Muscle of leg (tissue), 11 donors: ENCODE data around the gene OR6X1. TPM values are rescaled to one million over a fixed set of nuclear protein-coding genes. Genes with fewer than 3 reads are reported as not detected.

Source experiments
- DNase-seq: peaks from one replicate; pipeline ENCODE4 v3.0.0; 2013
- H3K27ac ChIP-seq: one replicate; pipeline ENCODE4 v1.5.1; 2013; ENCODE audit warnings: mild to moderate bottlenecking, low read length, control low read depth
- H3K27me3 ChIP-seq: one replicate; pipeline ENCODE4 v1.6.1; 2013; ENCODE audit warnings: low read length; ENCODE audit not compliant: control insufficient read depth, insufficient read depth
- H3K36me3 ChIP-seq: one replicate; pipeline ENCODE4 v1.6.1; 2013; ENCODE audit warnings: low read length; ENCODE audit not compliant: control insufficient read depth, insufficient read depth
- H3K4me1 ChIP-seq: one replicate; pipeline ENCODE4 v1.6.1; 2013; ENCODE audit warnings: low read length; ENCODE audit not compliant: control insufficient read depth, insufficient read depth
- H3K4me3 ChIP-seq: one replicate; pipeline ENCODE4 v1.5.1; 2013; ENCODE audit warnings: low read length, control low read depth
- H3K9me3 ChIP-seq: replicated peaks from 2 replicates; pipeline ENCODE4 v1.6.1; 2013; ENCODE audit warnings: low read depth, low read length; ENCODE audit not compliant: control insufficient read depth
- WGBS: methylation state at CpG from one replicate; pipeline ENCODE4 v1.1.5; 2013; ENCODE audit warnings: missing lambda C conversion rate; ENCODE audit not compliant: insufficient coverage; 5-methylcytosine and 5-hydroxymethylcytosine counted together
- polyA plus RNA-seq, 8 donors: library from polyadenylated mRNA; unstranded; fragments of 120-200 nt; gene quantifications; one replicate each; pipeline versions ENCODE4 v1.2.1 to v1.2.3, GENCODE V29; 2013; ENCODE audit warnings: inconsistent platforms in 1 of 8, low replicate concordance in 1 of 8; ENCODE audit not compliant: insufficient read length in 8 of 8, insufficient read depth in 1 of 8
- total RNA-seq: library from RNA; stranded (reverse); fragments of 120-200 nt; gene quantifications from one replicate; pipeline ENCODE4 v1.2.4, GENCODE V29; 2013

Gene OR6X1
- total and polyA plus RNA-seq, 9 donors: not detected

GRCh38 chr11:123778511-123778910, 24.2 kb upstream of the OR6X1 start:
- Histone ChIP-seq H3K4me3 (no peak overlapping the region), H3K36me3 (no peaks in the 10 kb centered on the region), H3K27me3 (no peaks in the 10 kb centered on the region), H3K27ac (peak overlapping the region; percentile 56), H3K9me3 (no peaks in the 10 kb centered on the region), H3K4me1 (peaks cover 2% of the 10 kb centered on the region)
- no CpG with 5 or more reads among the region's 1 CpG for WGBS
- DNase-seq: peak; percentile 77

- Histone ChIP-seq H3K27me3 (no peaks in the 10 kb centered on the region), H3K27ac (no peak overlapping the region), H3K4me1 (peaks cover 2% of the 10 kb centered on the region), H3K9me3 (no peaks in the 10 kb centered on the region), H3K4me3 (no peak overlapping the region), H3K36me3 (no peaks in the 10 kb centered on the region)
- DNase-seq: no peak
- WGBS: 83% methylated on average over 1 of the region's 4 CpGs
Measured at GRCh38 chr11:123775715-123776549, 21.6 kb upstream of the OR6X1 start.

DNA sequence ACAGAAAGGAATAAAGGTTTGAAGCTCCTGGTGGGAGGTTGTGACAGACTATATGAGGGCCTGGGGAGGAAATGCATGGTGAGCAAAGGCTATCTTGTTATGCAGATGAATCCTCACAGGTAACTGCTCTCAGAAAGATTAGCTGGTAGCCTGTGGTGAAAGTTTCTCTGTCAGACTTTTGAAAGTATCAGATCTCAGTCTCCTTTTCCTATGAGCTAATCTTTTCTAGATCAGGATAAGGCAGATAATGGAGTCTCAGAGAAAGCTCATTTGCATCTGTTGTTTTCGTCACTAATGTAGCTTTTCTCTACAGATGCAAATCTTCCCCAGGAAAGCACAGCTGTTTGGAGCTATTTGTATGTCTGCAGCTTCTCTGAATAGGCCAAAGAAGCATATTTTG, 21.0 kb upstream of the OR6X1 start:
- H3K27me3 ChIP-seq: no peaks in the 10 kb centered on the region
- no CpG with 5 or more reads among the region's 1 CpG for WGBS

DNA sequence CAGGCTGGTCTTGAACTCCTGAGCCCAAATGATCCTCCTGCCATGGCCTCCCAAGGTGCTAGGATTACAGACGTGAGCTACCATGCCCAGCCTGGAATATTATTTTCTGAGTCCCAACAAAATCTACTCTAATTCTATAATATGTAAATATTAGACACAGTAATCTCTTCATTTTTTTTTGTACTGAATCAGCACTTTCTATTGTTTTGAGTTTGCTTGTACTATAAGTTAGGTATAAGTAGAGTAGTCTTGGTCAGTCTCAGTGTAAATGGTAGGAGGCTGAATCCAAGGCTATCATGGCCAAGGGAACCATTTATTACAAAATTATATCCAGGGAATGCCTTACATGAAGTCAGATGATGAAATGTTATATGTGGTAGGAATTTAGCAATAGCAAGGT, 19.6 kb upstream of the OR6X1 start:
- H3K9me3 ChIP-seq: no peaks in the 10 kb centered on the region
- H3K4me1 ChIP-seq: peaks cover 2% of the 10 kb centered on the region
- H3K4me3 ChIP-seq: no peak overlapping the region
- no peak for DNase-seq
- H3K27me3 ChIP-seq: no peaks in the 10 kb centered on the region
- no peaks in the 10 kb centered on the region for H3K36me3 ChIP-seq
- no peak overlapping the region for H3K27ac ChIP-seq
- no CpG with 5 or more reads among the region's 1 CpG for WGBS

More for the DNA sequence above, 21.0 kb upstream of the OR6X1 start:
- H3K27ac ChIP-seq: no peak overlapping the region
- no peaks in the 10 kb centered on the region for H3K36me3 ChIP-seq
- no peaks in the 10 kb centered on the region for H3K9me3 ChIP-seq
- H3K4me3 ChIP-seq: no peak overlapping the region
- DNase-seq: peak; percentile 38
- peaks cover 2% of the 10 kb centered on the region for H3K4me1 ChIP-seq

- H3K4me3 ChIP-seq: no peak overlapping the region
- 100% methylated on average over 2 of the region's 2 CpGs for WGBS
- DNase-seq: no peak
- no peaks in the 10 kb centered on the region for H3K9me3 ChIP-seq
- H3K27me3 ChIP-seq: no peaks in the 10 kb centered on the region
- H3K27ac ChIP-seq: no peak overlapping the region
- H3K36me3 ChIP-seq: no peaks in the 10 kb centered on the region
- H3K4me1 ChIP-seq: no peaks in the 10 kb centered on the region
Measured at GRCh38 chr11:123773026-123773425, 18.7 kb upstream of the OR6X1 start.

DNA sequence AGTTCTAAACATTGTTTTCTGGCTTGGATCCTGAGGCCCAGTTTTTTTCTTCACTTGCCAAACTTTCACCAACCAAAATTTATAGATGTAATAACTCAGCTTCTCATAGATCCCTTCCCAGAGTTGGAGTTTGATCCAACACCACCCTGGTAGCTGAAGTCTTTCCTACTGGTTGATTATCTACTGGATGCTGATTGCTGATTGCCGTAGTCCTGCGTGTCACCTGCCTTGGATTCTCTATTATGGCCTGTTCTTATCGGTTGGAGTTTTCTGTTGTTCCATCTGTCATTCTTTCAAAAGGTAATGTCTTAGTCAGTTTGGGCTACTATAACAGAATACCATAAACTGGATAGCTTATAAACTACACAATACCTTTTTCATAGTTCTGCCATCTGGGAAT, 17.3 kb upstream of the OR6X1 start:
- no CpG with 5 or more reads among the region's 3 CpGs for WGBS
- Histone ChIP-seq H3K27me3 (no peaks in the 10 kb centered on the region), H3K36me3 (no peaks in the 10 kb centered on the region), H3K4me3 (no peak overlapping the region), H3K9me3 (no peaks in the 10 kb centered on the region), H3K27ac (no peak overlapping the region), H3K4me1 (no peaks in the 10 kb centered on the region)
- DNase-seq: no peak

- Histone ChIP-seq H3K4me1 (no peaks in the 10 kb centered on the region), H3K27me3 (no peaks in the 10 kb centered on the region), H3K27ac (no peak overlapping the region), H3K9me3 (no peaks in the 10 kb centered on the region), H3K4me3 (no peak overlapping the region), H3K36me3 (no peaks in the 10 kb centered on the region)
- no peak for DNase-seq
Measured at GRCh38 chr11:123770712-123771111, 16.4 kb upstream of the OR6X1 start.

DNA sequence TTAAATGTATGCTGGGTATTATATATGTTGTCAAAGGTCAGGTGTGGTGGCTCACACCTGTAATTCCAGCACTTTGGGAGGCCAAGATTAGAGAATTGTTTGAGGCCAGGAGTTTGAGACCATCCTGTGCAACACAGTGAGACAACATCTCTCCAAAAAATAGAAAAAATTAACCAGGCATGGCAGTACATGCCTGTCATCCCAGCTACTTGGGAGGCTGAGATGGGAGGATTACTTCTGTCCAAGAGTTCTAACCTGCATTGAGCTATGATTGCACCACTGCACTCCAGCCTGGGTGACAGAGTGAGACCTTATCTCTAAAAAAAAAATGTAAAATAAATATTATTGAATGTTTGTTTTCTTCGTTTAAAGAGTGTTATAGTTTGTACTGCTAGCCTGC, 11.3 kb upstream of the OR6X1 start:
- no peaks in the 10 kb centered on the region for H3K27me3 ChIP-seq
- DNase-seq: no peak
- H3K9me3 ChIP-seq: peaks cover 6% of the 10 kb centered on the region
- H3K27ac ChIP-seq: no peak overlapping the region
- H3K36me3 ChIP-seq: no peaks in the 10 kb centered on the region
- no CpG with 5 or more reads among the region's 1 CpG for WGBS
- no peaks in the 10 kb centered on the region for H3K4me1 ChIP-seq
- no peak overlapping the region for H3K4me3 ChIP-seq

GRCh38 chr11:123762422-123762821, 8.1 kb upstream of the OR6X1 start:
- Histone ChIP-seq H3K27me3 (no peaks in the 10 kb centered on the region), H3K4me1 (no peaks in the 10 kb centered on the region), H3K9me3 (peaks cover 6% of the 10 kb centered on the region), H3K27ac (no peak overlapping the region), H3K4me3 (no peak overlapping the region), H3K36me3 (no peaks in the 10 kb centered on the region)
- no peak for DNase-seq

DNA sequence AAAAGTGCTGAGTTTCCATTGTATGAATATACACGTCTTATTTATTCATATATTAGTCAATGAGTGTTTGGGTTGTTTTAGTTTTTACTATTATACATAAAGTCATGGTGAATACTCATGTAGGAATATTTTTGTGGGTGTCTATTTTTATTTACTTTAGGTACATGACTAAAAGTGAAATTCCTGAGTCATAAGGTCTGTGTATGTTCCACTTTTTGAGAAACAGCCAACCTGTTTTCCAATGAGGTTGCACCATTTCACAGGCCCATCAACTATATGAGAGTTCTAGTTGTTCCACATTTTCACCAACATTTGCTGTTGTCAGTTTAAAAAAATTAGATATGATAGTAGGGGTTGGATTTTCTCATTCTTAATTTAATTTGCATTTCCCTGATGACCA, 6.6 kb upstream of the OR6X1 start:
- no CpG with 5 or more reads among the region's 1 CpG for WGBS
- H3K4me3 ChIP-seq: no peak overlapping the region

DNA sequence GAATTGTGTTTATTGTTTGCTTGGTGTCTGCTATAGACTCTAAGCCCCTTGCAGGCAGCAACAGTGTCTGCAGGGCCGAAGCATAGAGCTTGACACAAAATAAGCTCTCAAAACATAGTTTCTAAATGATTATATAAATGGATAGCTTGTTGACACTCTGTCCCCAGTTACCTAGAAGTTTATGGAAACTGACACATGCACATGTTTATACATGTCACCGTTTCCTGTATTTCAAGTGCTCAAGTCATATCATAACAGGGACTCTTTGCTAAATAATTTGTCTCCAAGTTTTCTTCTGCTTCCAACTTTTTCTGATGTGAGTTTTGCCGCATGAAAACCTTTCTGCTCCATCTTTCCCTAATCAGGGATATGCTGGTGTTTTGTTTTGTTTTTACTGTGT, 3.7 kb upstream of the OR6X1 start:
- no peaks in the 10 kb centered on the region for H3K27me3 ChIP-seq
- no CpG with 5 or more reads among the region's 3 CpGs for WGBS
- H3K9me3 ChIP-seq: peaks cover 6% of the 10 kb centered on the region
- H3K4me1 ChIP-seq: no peaks in the 10 kb centered on the region
- H3K4me3 ChIP-seq: no peak overlapping the region
- no peak overlapping the region for H3K27ac ChIP-seq
- no peak for DNase-seq
- no peaks in the 10 kb centered on the region for H3K36me3 ChIP-seq

More for the DNA sequence above, 6.6 kb upstream of the OR6X1 start:
- no peaks in the 10 kb centered on the region for H3K27me3 ChIP-seq
- DNase-seq: no peak
- peaks cover 6% of the 10 kb centered on the region for H3K9me3 ChIP-seq
- no peaks in the 10 kb centered on the region for H3K4me1 ChIP-seq
- H3K27ac ChIP-seq: no peak overlapping the region
- no peaks in the 10 kb centered on the region for H3K36me3 ChIP-seq
